HepG2 (cell line): ENCODE results near the gene BCL2L11. TPM values are rescaled to one million over a fixed set of nuclear protein-coding genes. Genes with fewer than 3 reads are reported as not detected.

Experiments used
- AHDC1 ChIP-seq: sonication (generic); formaldehyde crosslinking; IDR thresholded peaks from 2 replicates; pipeline ENCODE4 v1.5.1; 2020; ENCODE audit warnings: mild to moderate bottlenecking, missing genetic modification reagents, borderline replicate concordance
- CENPT ChIP-seq: sonication (generic); formaldehyde crosslinking; IDR thresholded peaks from 2 replicates; pipeline ENCODE4 v1.8.0; 2022; ENCODE audit warnings: low read depth, mild to moderate bottlenecking, moderate library complexity, missing genetic modification reagents
- GRHL1 ChIP-seq: sonication (generic); formaldehyde crosslinking; conservative IDR thresholded peaks from 2 replicates; pipeline ENCODE4 v1.8.0; 2022; ENCODE audit warnings: missing genetic modification reagents
- HHEX ChIP-seq: IDR thresholded peaks from 2 replicates; pipeline ENCODE4 v1.6.1; 2016; ENCODE audit warnings: control low read depth
- HIC2 ChIP-seq: sonication (generic); formaldehyde crosslinking; IDR thresholded peaks from 2 replicates; pipeline ENCODE4 v1.9.0; 2022; ENCODE audit warnings: low read depth, missing genetic modification reagents
- HIVEP1 ChIP-seq: sonication (generic); formaldehyde crosslinking; IDR thresholded peaks from 2 replicates; pipeline ENCODE4 v1.4.0; 2020; ENCODE audit warnings: mild to moderate bottlenecking, missing genetic modification reagents
- NBN ChIP-seq: fragments of 450-650 bp; conservative IDR thresholded peaks from 2 replicates; pipeline ENCODE4 v1.6.1; 2017
- PHF21A ChIP-seq: sonication (generic); formaldehyde crosslinking; IDR thresholded peaks from 2 replicates; pipeline ENCODE4 v1.5.0; 2020; ENCODE audit warnings: mild to moderate bottlenecking, missing genetic modification reagents
- POLR2A ChIP-seq, 2 experiments: IDR thresholded peaks; 2 replicates each; pipeline ENCODE4 v1.6.1; 2011; ENCODE audit warnings: low read depth in 2 of 2, low read length in 2 of 2, mild to moderate bottlenecking in 1 of 2, moderate library complexity in 1 of 2; ENCODE audit not compliant: insufficient read depth in 1 of 2
- ZFYVE20 ChIP-seq: sonication (generic); formaldehyde crosslinking; IDR thresholded peaks from 2 replicates; pipeline ENCODE4 v1.8.0; 2023; ENCODE audit warnings: low read depth, mild to moderate bottlenecking, moderate library complexity, missing genetic modification reagents, borderline replicate concordance
- ZNF253 ChIP-seq: sonication (generic); formaldehyde crosslinking; IDR thresholded peaks from 2 replicates; pipeline ENCODE4 v1.8.0; 2022; ENCODE audit warnings: mild to moderate bottlenecking, missing genetic modification reagents, borderline replicate concordance
- ZNF781 ChIP-seq: sonication (generic); formaldehyde crosslinking; IDR thresholded peaks from 2 replicates; pipeline ENCODE4 v1.5.1; 2020; ENCODE audit warnings: borderline replicate concordance, mild to moderate bottlenecking, missing genetic modification reagents; ENCODE audit errors: not compliant biosample characterization
- ZXDC ChIP-seq: sonication (generic); formaldehyde crosslinking; IDR thresholded peaks from 2 replicates; pipeline ENCODE4 v1.5.0; 2020; ENCODE audit warnings: mild to moderate bottlenecking, missing genetic modification reagents
- polyA plus RNA-seq, 8 experiments: library from polyadenylated mRNA; depleted of rRNA in 3 of 8; stranded (reverse) in 7 of 8; unstranded in 1 of 8; fragments of >200 nt; fragmentation: Illumina TruSeq in 4 of 8; extraction: Trizol in 4 of 8; gene quantifications; 2 replicates each; pipeline versions ENCODE4 v1.2.1 to v1.2.3, GENCODE V29; 2011 to 2016; ENCODE audit warnings: low read depth in 4 of 8, missing spikeins in 1 of 8, mixed read lengths in 1 of 8; ENCODE audit not compliant: insufficient read depth in 1 of 8
- total RNA-seq, 5 experiments: library from RNA; depleted of rRNA; stranded (reverse); fragments of >200 nt; fragmentation: Illumina TruSeq; extraction: Trizol; gene quantifications; 2 replicates each; pipeline ENCODE4 v1.2.3, GENCODE V29; 2016; ENCODE audit warnings: low read depth in 1 of 5

Gene BCL2L11
- total and polyA plus RNA-seq, 2 of the 13 experiments (the other 11 are each of a cell fraction or from before 2014, with no cell fraction given), result 6.1 to 9.7 TPM

GRCh38 chr2:111120253-111121027 is at the start of gene BCL2L11 (continued):
- no peak for TF ChIP-seq ZNF781 (CRISPR knock-in tag)
- TF ChIP-seq HIC2 (CRISPR knock-in tag), result peak; percentile 88
- no peak for TF ChIP-seq GRHL1 (CRISPR knock-in tag)
- TF ChIP-seq HIVEP1 (CRISPR knock-in tag), result peak; percentile 80; the same call in 1 of the 2 replicates
- peak; percentile 88 for TF ChIP-seq PHF21A
- TF ChIP-seq CENPT (CRISPR knock-in tag), result no peak; the same call in none of the 2 replicates
- peak in 1 of 2 experiments; percentile 92; a peak in 2 of 4 replicates for TF ChIP-seq POLR2A (IDR thresholded peaks at IDR 0.05; ENCODE audit: insufficient read depth in 1 of 2, low read depth in 2 of 2, low read length in 2 of 2)
- TF ChIP-seq ZNF253, result no peak
- TF ChIP-seq HHEX (CRISPR knock-in tag), result no peak
- peak; percentile 15; the same call in 1 of the 2 replicates for TF ChIP-seq ZFYVE20
- TF ChIP-seq ZXDC (CRISPR knock-in tag), result peak; percentile 95
- no peak for TF ChIP-seq NBN
- peak; percentile 66 for TF ChIP-seq AHDC1 (CRISPR knock-in tag)
